Peyer's patch (tissue), 4 donors: ENCODE data around the gene PARD6A. TPM values are rescaled to one million over a fixed set of nuclear protein-coding genes. Genes with fewer than 3 reads are reported as not detected.
A peak's percentile ranks its signal among the peaks of the same experiment; 100 is the strongest.

Experiments used
- DNase-seq, 3 donors: peaks; one replicate each; pipeline ENCODE4 v3.0.0-alpha.2; 2017 to 2019
- H3K27ac ChIP-seq, 4 donors: fragments of 200-600 bp; sonication (generic); one replicate each; pipeline ENCODE4 v1.5.1; 2016 to 2019
- H3K27me3 ChIP-seq, 2 donors: fragments of 200-600 bp; sonication (generic); one replicate each; pipeline ENCODE4 v1.5.1; 2019
- H3K36me3 ChIP-seq, 3 donors: fragments of 200-600 bp; sonication (generic); one replicate each; pipeline ENCODE4 v1.5.1; 2016 to 2019
- H3K4me1 ChIP-seq, 4 donors: fragments of 200-600 bp; sonication (generic); one replicate each; pipeline ENCODE4 v1.5.1; 2016 to 2019
- H3K4me3 ChIP-seq, 4 donors: fragments of 200-600 bp; sonication (generic); 1 replicate in 3 of 4; 2 replicates in 1 of 4; pipeline ENCODE4 v1.5.1; 2016 to 2019; ENCODE audit warnings: mild to moderate bottlenecking in 1 of 4
- H3K9me3 ChIP-seq, 4 donors: fragments of 200-600 bp; sonication (generic); one replicate each; pipeline ENCODE4 v1.5.1; 2016 to 2019; ENCODE audit warnings: mild to moderate bottlenecking in 1 of 4
- CTCF ChIP-seq, 6 experiments: fragments of 450-650 bp in 4 of 6; fragments of 200-600 bp in 2 of 6; sonication (generic) in 1 of 6; IDR thresholded peaks; one replicate each; pipeline ENCODE4 v1.5.1; 2017 to 2019; ENCODE audit warnings: antibody characterized with exemption in 6 of 6, mild to moderate bottlenecking in 3 of 6, moderate library complexity in 1 of 6
- POLR2A ChIP-seq, 2 donors: fragments of 450-650 bp; IDR thresholded peaks; one replicate each; pipeline ENCODE4 v1.5.1; 2017; ENCODE audit warnings: antibody characterized with exemption in 2 of 2, mild to moderate bottlenecking in 2 of 2, moderate library complexity in 2 of 2
- total RNA-seq, 4 donors: library from RNA; depleted of rRNA; stranded (reverse); fragments of >200 nt; gene quantifications; one replicate each; pipeline ENCODE4 v1.1.0, GENCODE V29; 2016

PARD6A gene
- total RNA-seq, 4 donors from 2014 or later, result 1.0 to 4.3 (median 2.1) TPM; not detected in 1

- peak; percentile 84 to 94 (median 85) for DNase-seq
- H3K27me3 ChIP-seq, result no peaks in the 10 kb centered on the region
- H3K4me1 ChIP-seq, result peaks cover 3 to 28% (median 22%) of the 10 kb centered on the region in 4 donors
- peaks cover 0 to 6% (median 0%) of the 10 kb centered on the region in 3 donors for H3K36me3 ChIP-seq
- peak within 1 kb of the TSS; percentile 76 to 90 (median 80) for H3K27ac ChIP-seq
- TF ChIP-seq POLR2A (IDR thresholded peaks at IDR 0.05) (peak in 1 of 2 donors; percentile 3), CTCF (IDR thresholded peaks at IDR 0.05) (no peak)
- no peaks in the 10 kb centered on the region for H3K9me3 ChIP-seq
- peak within 1 kb of the TSS; percentile 68 to 99 (median 76) for H3K4me3 ChIP-seq
Observed at GRCh38 chr16:67666559-67667452, 6.0 kb downstream of the PARD6A start, which contains the start of the genes C16orf86 and ENKD1. Gene C16orf86 (plus strand): TSS chr16:67666814. CDS start chr16:67666971, 157 bp downstream. Gene ENKD1 (minus strand): TSS chr16:67666750. CDS start chr16:67666442, 308 bp downstream.

- Histone ChIP-seq H3K27me3 (no peaks in the 10 kb centered on the region), H3K27ac (peak overlapping the region; percentile 76 to 90 (median 80)), H3K9me3 (no peaks in the 10 kb centered on the region), H3K4me1 (peaks cover 3 to 28% (median 22%) of the 10 kb centered on the region in 4 donors), H3K36me3 (peaks cover 0 to 6% (median 0%) of the 10 kb centered on the region in 3 donors), H3K4me3 (peak overlapping the region; percentile 68 to 99 (median 76))
- DNase-seq, result no peak
- no peak for TF ChIP-seq POLR2A (IDR thresholded peaks at IDR 0.05)
- TF ChIP-seq CTCF (IDR thresholded peaks at IDR 0.05), result no peak
Observed at GRCh38 chr16:67667453-67667816, 6.7 kb downstream of the PARD6A start.

GRCh38 chr16:67667817-67668494, 7.2 kb downstream of the PARD6A start:
- H3K27ac ChIP-seq, result peak overlapping the region; percentile 76 to 90 (median 80)
- peak; percentile 81 to 93 (median 83) for DNase-seq
- H3K36me3 ChIP-seq, result peaks cover 0 to 6% (median 0%) of the 10 kb centered on the region in 3 donors
- H3K4me3 ChIP-seq, result peak overlapping the region in 2 of 4 donors; percentile 82 to 99
- TF ChIP-seq POLR2A (IDR thresholded peaks at IDR 0.05) (no peak), CTCF (IDR thresholded peaks at IDR 0.05) (peak; percentile 78 to 95 (median 87))
- no peaks in the 10 kb centered on the region for H3K27me3 ChIP-seq
- no peaks in the 10 kb centered on the region for H3K9me3 ChIP-seq
- H3K4me1 ChIP-seq, result peaks cover 3 to 31% (median 23%) of the 10 kb centered on the region in 4 donors

- TF ChIP-seq POLR2A (IDR thresholded peaks at IDR 0.05) (no peak), CTCF (IDR thresholded peaks at IDR 0.05) (peak in 1 of 6 experiments; percentile 61)
- Histone ChIP-seq H3K4me3 (no peak overlapping the region), H3K27ac (peak overlapping the region; percentile 8 to 90 (median 80)), H3K27me3 (no peaks in the 10 kb centered on the region), H3K4me1 (peaks cover 3 to 36% (median 24%) of the 10 kb centered on the region in 4 donors), H3K9me3 (no peaks in the 10 kb centered on the region), H3K36me3 (peaks cover 0 to 2% (median 0%) of the 10 kb centered on the region in 3 donors)
- DNase-seq, result peak in 1 of 3 donors; percentile 49
Observed at GRCh38 chr16:67668495-67669157, 7.9 kb downstream of the PARD6A start.

- DNase-seq, result no peak
- H3K4me1 ChIP-seq, result peaks cover 3 to 43% (median 24%) of the 10 kb centered on the region in 4 donors
- no peak overlapping the region for H3K4me3 ChIP-seq
- no peak for TF ChIP-seq CTCF (IDR thresholded peaks at IDR 0.05)
- TF ChIP-seq POLR2A (IDR thresholded peaks at IDR 0.05), result no peak
- peak overlapping the region in 1 of 4 donors; percentile 90 for H3K27ac ChIP-seq
- H3K36me3 ChIP-seq, result no peaks in the 10 kb centered on the region
- H3K27me3 ChIP-seq, result no peaks in the 10 kb centered on the region
- H3K9me3 ChIP-seq, result no peaks in the 10 kb centered on the region
Observed at GRCh38 chr16:67669499-67670101, 8.8 kb downstream of the PARD6A start.
